WTC11 (cell line): Measurements from ENCODE around the gene JOSD1. TPM values are rescaled to one million over a fixed set of nuclear protein-coding genes. Genes with fewer than 3 reads are reported as not detected.

Experiments used
- ATAC-seq: fragments of 200-7000 bp; cut with Tn5 transposase; 2 replicates; pipeline ENCODE4 v1.10.0; 2021; ENCODE audit warnings: mild to moderate bottlenecking, moderate library complexity
- CTCF ChIA-PET: fragments of 300-600 bp; sonication (Branson Sonifier 250); formaldehyde crosslinking; loops from one replicate; lab custom pipeline; 2021; ENCODE audit warnings: antibody characterized with exemption; lab: Charles Lee
- POLR2A ChIA-PET: fragments of 350-600 bp; sonication (Branson Sonifier 250); formaldehyde crosslinking; loops from one replicate; lab custom pipeline; 2021; ENCODE audit warnings: antibody characterized with exemption; lab: Charles Lee
- DNase-seq: peaks from one replicate; pipeline ENCODE4 v3.0.0; 2021; ENCODE audit warnings: low spot score
- H3K27ac Mint-ChIP-seq: 2 replicates; pipeline ENCODE4 v1.8.0; 2021; ENCODE audit warnings: mixed read lengths
- H3K27me3 Mint-ChIP-seq: 2 replicates; pipeline ENCODE4 v1.8.0; 2021; ENCODE audit warnings: low read depth, mild to moderate bottlenecking, moderate library complexity, mixed read lengths
- H3K36me3 Mint-ChIP-seq: 2 replicates; pipeline ENCODE4 v1.8.0; 2021; ENCODE audit warnings: mixed read lengths
- H3K4me1 Mint-ChIP-seq: 2 replicates; pipeline ENCODE4 v1.8.0; 2022; ENCODE audit warnings: mixed read lengths
- H3K4me3 Mint-ChIP-seq: 2 replicates; pipeline ENCODE4 v1.8.0; 2021; ENCODE audit warnings: mild to moderate bottlenecking, moderate library complexity, mixed read lengths
- H3K9me3 Mint-ChIP-seq: 2 replicates; pipeline ENCODE4 v1.8.0; 2021; ENCODE audit warnings: mixed read lengths
- CREM ChIP-seq: sonication (generic); formaldehyde crosslinking; IDR thresholded peaks from 2 replicates; pipeline ENCODE4 v1.8.1; 2022; ENCODE audit warnings: mild to moderate bottlenecking, missing genetic modification reagents, moderate library complexity
- JAZF1 ChIP-seq: fragments of 250-450 bp; sonication (Bioruptor Pico); IDR thresholded peaks from 2 replicates; pipeline ENCODE4 v1.9.0; 2021; ENCODE audit warnings: moderate library complexity, mild to moderate bottlenecking, inconsistent platforms
- KAT7 ChIP-seq: sonication (generic); formaldehyde crosslinking; IDR thresholded peaks from 2 replicates; pipeline ENCODE4 v1.8.1; 2023; ENCODE audit warnings: missing genetic modification reagents, mild to moderate bottlenecking, borderline replicate concordance
- NFYB ChIP-seq: sonication (generic); formaldehyde crosslinking; conservative IDR thresholded peaks from 2 replicates; pipeline ENCODE4 v1.8.0; 2022; ENCODE audit warnings: low read depth, missing genetic modification reagents
- TP53 ChIP-seq: sonication (generic); formaldehyde crosslinking; IDR thresholded peaks from 2 replicates; pipeline ENCODE4 v1.8.1; 2023; ENCODE audit warnings: mild to moderate bottlenecking, missing genetic modification reagents
- ZNF263 ChIP-seq: sonication (generic); formaldehyde crosslinking; IDR thresholded peaks from 2 replicates; pipeline ENCODE4 v1.8.1; 2022; ENCODE audit warnings: low read depth, mild to moderate bottlenecking, moderate library complexity, missing genetic modification reagents
- ZNF317 ChIP-seq: sonication (generic); formaldehyde crosslinking; IDR thresholded peaks from 2 replicates; pipeline ENCODE4 v1.8.1; 2023; ENCODE audit warnings: low read depth, mild to moderate bottlenecking, moderate library complexity, missing genetic modification reagents, borderline replicate concordance
- ZNF416 ChIP-seq: fragments of 250-450 bp; sonication (Bioruptor Pico); IDR thresholded peaks from 2 replicates; pipeline ENCODE4 v1.9.0; 2021; ENCODE audit warnings: mild to moderate bottlenecking, inconsistent platforms
- ZNF423 ChIP-seq: fragments of 250-450 bp; sonication (Bioruptor Pico); IDR thresholded peaks from 2 replicates; pipeline ENCODE4 v2.1.2; 2022; ENCODE audit warnings: mild to moderate bottlenecking, moderate library complexity
- total RNA-seq: library from RNA; stranded (reverse); gene quantifications from 3 replicates; pipeline ENCODE4 v1.2.3, GENCODE V29; 2021
- TF ChIP-seq, protein P1 (sequence below): sonication (generic); formaldehyde crosslinking; IDR thresholded peaks from 2 replicates; pipeline ENCODE4 v1.8.1; 2023; ENCODE audit warnings: mild to moderate bottlenecking, missing genetic modification reagents, borderline replicate concordance
- TF ChIP-seq, protein P2 (sequence below): fragments of 200-600 bp; IDR thresholded peaks from 2 replicates; pipeline ENCODE4 v1.8.0; 2022; ENCODE audit warnings: antibody characterized with exemption
- TF ChIP-seq, protein P3 (sequence below): sonication (generic); formaldehyde crosslinking; IDR thresholded peaks from 2 replicates; pipeline ENCODE4 v1.8.1; 2023; ENCODE audit warnings: mild to moderate bottlenecking, missing genetic modification reagents
- TF ChIP-seq, protein P4 (sequence below): sonication (generic); formaldehyde crosslinking; IDR thresholded peaks from 2 replicates; pipeline ENCODE4 v1.8.1; 2023; ENCODE audit warnings: mild to moderate bottlenecking, missing genetic modification reagents
- TF ChIP-seq, protein P5 (sequence below): sonication (generic); formaldehyde crosslinking; IDR thresholded peaks from 2 replicates; pipeline ENCODE4 v1.8.1; 2022; ENCODE audit warnings: mild to moderate bottlenecking, moderate library complexity, missing genetic modification reagents
- TF ChIP-seq, protein P6 (sequence below): sonication (generic); formaldehyde crosslinking; conservative IDR thresholded peaks from 2 replicates; pipeline ENCODE4 v1.8.1; 2023; ENCODE audit warnings: mild to moderate bottlenecking, low read depth, missing genetic modification reagents, moderate library complexity
- TF ChIP-seq, protein P7 (sequence below): sonication (generic); formaldehyde crosslinking; IDR thresholded peaks from 2 replicates; pipeline ENCODE4 v1.8.0; 2022; ENCODE audit warnings: mild to moderate bottlenecking, missing genetic modification reagents

Gene JOSD1
- total RNA-seq, 1 experiment from 2014 or later: 24.5 TPM

DNA sequence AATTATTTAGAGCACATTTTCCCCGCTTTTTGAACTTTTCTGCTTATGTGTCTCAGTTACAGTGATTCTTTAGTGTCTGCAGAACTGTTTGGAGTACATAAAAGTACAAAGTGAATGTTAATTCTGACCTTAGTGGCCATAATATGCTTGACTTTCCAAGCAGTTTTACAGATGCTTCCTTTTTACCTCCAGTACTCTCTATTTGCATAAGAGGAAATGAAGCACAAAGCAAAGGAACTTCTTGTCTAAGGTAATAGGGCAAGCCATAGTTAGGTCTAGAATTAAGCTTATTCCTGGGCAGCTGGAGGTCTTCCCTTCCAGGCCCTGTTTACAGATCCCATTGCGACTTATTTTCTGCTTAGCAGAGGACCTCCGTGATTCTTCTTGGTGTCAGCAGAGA is 8.6 kb upstream of the JOSD1 start:
- H3K27me3 Mint-ChIP-seq: no peaks in the 10 kb centered on the region; the same call in 1 of the 2 replicates
- H3K36me3 Mint-ChIP-seq: peaks cover 14% of the 10 kb centered on the region
- H3K4me3 Mint-ChIP-seq: no peak overlapping the region
- H3K9me3 Mint-ChIP-seq: no peaks in the 10 kb centered on the region
- no peak for DNase-seq
- peak overlapping the region; percentile 90 for H3K27ac Mint-ChIP-seq
- no peak for TF ChIP-seq ZNF263
- TF ChIP-seq TP53 (CRISPR knock-in tag): no peak
- TF ChIP-seq KAT7 (CRISPR knock-in tag): no peak
- TF ChIP-seq, protein P1, sequence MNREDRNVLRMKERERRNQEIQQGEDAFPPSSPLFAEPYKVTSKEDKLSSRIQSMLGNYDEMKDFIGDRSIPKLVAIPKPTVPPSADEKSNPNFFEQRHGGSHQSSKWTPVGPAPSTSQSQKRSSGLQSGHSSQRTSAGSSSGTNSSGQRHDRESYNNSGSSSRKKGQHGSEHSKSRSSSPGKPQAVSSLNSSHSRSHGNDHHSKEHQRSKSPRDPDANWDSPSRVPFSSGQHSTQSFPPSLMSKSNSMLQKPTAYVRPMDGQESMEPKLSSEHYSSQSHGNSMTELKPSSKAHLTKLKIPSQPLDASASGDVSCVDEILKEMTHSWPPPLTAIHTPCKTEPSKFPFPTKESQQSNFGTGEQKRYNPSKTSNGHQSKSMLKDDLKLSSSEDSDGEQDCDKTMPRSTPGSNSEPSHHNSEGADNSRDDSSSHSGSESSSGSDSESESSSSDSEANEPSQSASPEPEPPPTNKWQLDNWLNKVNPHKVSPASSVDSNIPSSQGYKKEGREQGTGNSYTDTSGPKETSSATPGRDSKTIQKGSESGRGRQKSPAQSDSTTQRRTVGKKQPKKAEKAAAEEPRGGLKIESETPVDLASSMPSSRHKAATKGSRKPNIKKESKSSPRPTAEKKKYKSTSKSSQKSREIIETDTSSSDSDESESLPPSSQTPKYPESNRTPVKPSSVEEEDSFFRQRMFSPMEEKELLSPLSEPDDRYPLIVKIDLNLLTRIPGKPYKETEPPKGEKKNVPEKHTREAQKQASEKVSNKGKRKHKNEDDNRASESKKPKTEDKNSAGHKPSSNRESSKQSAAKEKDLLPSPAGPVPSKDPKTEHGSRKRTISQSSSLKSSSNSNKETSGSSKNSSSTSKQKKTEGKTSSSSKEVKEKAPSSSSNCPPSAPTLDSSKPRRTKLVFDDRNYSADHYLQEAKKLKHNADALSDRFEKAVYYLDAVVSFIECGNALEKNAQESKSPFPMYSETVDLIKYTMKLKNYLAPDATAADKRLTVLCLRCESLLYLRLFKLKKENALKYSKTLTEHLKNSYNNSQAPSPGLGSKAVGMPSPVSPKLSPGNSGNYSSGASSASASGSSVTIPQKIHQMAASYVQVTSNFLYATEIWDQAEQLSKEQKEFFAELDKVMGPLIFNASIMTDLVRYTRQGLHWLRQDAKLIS: no peak
- TF ChIP-seq ZNF423 (CRISPR knock-in tag): no peak
- TF ChIP-seq ZNF416 (CRISPR knock-in tag): no peak
- TF ChIP-seq NFYB (CRISPR knock-in tag): no peak
- TF ChIP-seq, protein P2, sequence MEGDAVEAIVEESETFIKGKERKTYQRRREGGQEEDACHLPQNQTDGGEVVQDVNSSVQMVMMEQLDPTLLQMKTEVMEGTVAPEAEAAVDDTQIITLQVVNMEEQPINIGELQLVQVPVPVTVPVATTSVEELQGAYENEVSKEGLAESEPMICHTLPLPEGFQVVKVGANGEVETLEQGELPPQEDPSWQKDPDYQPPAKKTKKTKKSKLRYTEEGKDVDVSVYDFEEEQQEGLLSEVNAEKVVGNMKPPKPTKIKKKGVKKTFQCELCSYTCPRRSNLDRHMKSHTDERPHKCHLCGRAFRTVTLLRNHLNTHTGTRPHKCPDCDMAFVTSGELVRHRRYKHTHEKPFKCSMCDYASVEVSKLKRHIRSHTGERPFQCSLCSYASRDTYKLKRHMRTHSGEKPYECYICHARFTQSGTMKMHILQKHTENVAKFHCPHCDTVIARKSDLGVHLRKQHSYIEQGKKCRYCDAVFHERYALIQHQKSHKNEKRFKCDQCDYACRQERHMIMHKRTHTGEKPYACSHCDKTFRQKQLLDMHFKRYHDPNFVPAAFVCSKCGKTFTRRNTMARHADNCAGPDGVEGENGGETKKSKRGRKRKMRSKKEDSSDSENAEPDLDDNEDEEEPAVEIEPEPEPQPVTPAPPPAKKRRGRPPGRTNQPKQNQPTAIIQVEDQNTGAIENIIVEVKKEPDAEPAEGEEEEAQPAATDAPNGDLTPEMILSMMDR: no peak
- peaks cover 67% of the 10 kb centered on the region for H3K4me1 Mint-ChIP-seq
- POLR2A ChIA-PET: interaction anchor here (0.7 kb wide), 1 partner anchor 60 kb away, joined by 3 read pairs; no protein-coding TSS in a partner anchor
- ATAC-seq: no peak
- CTCF ChIA-PET: interaction anchor here (1.8 kb wide), 1 partner anchor 57 kb away, joined by 4 read pairs; no protein-coding TSS in a partner anchor

DNA sequence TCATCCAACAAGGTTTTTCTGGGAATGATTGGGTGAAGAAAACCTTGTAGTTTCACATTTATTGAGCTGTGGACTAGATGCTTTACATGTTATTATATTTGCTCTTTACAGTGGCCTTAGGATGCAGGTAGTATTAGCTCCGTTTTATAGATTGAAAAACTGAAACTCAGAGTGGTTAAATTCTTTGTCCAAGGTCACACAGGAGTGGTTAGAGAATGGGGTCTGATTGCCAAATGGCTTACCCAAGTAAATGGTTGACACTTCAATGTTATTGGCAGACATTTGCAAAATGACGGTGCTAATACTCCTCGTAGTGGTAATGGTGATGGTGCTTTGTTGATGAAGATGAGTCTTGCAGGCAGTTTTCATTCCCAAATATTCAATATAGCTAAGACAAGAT is 7.2 kb upstream of the JOSD1 start:
- Mint-ChIP-seq H3K4me3 (peak overlapping the region; percentile 3), H3K4me1 (peaks cover 65% of the 10 kb centered on the region), H3K9me3 (no peaks in the 10 kb centered on the region), H3K27ac (no peak overlapping the region; the same call in 1 of the 2 replicates), H3K36me3 (peaks cover 14% of the 10 kb centered on the region), H3K27me3 (no peaks in the 10 kb centered on the region; the same call in 1 of the 2 replicates)
- ChIA-PET CTCF (interaction anchor here (1.0 to 1.8 kb wide), 2 partner anchors 17 to 58 kb away, joined by 4 read pairs; no protein-coding TSS in a partner anchor), POLR2A (no interaction called here)
- no peak for DNase-seq
- ATAC-seq: no peak
- TF ChIP-seq, protein P3, sequence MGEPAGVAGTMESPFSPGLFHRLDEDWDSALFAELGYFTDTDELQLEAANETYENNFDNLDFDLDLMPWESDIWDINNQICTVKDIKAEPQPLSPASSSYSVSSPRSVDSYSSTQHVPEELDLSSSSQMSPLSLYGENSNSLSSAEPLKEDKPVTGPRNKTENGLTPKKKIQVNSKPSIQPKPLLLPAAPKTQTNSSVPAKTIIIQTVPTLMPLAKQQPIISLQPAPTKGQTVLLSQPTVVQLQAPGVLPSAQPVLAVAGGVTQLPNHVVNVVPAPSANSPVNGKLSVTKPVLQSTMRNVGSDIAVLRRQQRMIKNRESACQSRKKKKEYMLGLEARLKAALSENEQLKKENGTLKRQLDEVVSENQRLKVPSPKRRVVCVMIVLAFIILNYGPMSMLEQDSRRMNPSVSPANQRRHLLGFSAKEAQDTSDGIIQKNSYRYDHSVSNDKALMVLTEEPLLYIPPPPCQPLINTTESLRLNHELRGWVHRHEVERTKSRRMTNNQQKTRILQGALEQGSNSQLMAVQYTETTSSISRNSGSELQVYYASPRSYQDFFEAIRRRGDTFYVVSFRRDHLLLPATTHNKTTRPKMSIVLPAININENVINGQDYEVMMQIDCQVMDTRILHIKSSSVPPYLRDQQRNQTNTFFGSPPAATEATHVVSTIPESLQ: no peak
- TF ChIP-seq, protein P4, sequence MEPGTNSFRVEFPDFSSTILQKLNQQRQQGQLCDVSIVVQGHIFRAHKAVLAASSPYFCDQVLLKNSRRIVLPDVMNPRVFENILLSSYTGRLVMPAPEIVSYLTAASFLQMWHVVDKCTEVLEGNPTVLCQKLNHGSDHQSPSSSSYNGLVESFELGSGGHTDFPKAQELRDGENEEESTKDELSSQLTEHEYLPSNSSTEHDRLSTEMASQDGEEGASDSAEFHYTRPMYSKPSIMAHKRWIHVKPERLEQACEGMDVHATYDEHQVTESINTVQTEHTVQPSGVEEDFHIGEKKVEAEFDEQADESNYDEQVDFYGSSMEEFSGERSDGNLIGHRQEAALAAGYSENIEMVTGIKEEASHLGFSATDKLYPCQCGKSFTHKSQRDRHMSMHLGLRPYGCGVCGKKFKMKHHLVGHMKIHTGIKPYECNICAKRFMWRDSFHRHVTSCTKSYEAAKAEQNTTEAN (CRISPR knock-in tag): no peak
- no peak for TF ChIP-seq CREM (CRISPR knock-in tag)
- TF ChIP-seq, protein P5, sequence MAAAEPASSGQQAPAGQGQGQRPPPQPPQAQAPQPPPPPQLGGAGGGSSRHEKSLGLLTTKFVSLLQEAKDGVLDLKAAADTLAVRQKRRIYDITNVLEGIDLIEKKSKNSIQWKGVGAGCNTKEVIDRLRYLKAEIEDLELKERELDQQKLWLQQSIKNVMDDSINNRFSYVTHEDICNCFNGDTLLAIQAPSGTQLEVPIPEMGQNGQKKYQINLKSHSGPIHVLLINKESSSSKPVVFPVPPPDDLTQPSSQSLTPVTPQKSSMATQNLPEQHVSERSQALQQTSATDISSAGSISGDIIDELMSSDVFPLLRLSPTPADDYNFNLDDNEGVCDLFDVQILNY (CRISPR knock-in tag): no peak
- TF ChIP-seq ZNF317 (CRISPR knock-in tag): no peak
- TF ChIP-seq JAZF1: no peak
- TF ChIP-seq, protein P6, sequence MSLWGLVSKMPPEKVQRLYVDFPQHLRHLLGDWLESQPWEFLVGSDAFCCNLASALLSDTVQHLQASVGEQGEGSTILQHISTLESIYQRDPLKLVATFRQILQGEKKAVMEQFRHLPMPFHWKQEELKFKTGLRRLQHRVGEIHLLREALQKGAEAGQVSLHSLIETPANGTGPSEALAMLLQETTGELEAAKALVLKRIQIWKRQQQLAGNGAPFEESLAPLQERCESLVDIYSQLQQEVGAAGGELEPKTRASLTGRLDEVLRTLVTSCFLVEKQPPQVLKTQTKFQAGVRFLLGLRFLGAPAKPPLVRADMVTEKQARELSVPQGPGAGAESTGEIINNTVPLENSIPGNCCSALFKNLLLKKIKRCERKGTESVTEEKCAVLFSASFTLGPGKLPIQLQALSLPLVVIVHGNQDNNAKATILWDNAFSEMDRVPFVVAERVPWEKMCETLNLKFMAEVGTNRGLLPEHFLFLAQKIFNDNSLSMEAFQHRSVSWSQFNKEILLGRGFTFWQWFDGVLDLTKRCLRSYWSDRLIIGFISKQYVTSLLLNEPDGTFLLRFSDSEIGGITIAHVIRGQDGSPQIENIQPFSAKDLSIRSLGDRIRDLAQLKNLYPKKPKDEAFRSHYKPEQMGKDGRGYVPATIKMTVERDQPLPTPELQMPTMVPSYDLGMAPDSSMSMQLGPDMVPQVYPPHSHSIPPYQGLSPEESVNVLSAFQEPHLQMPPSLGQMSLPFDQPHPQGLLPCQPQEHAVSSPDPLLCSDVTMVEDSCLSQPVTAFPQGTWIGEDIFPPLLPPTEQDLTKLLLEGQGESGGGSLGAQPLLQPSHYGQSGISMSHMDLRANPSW (CRISPR knock-in tag): no peak
- TF ChIP-seq, protein P7, sequence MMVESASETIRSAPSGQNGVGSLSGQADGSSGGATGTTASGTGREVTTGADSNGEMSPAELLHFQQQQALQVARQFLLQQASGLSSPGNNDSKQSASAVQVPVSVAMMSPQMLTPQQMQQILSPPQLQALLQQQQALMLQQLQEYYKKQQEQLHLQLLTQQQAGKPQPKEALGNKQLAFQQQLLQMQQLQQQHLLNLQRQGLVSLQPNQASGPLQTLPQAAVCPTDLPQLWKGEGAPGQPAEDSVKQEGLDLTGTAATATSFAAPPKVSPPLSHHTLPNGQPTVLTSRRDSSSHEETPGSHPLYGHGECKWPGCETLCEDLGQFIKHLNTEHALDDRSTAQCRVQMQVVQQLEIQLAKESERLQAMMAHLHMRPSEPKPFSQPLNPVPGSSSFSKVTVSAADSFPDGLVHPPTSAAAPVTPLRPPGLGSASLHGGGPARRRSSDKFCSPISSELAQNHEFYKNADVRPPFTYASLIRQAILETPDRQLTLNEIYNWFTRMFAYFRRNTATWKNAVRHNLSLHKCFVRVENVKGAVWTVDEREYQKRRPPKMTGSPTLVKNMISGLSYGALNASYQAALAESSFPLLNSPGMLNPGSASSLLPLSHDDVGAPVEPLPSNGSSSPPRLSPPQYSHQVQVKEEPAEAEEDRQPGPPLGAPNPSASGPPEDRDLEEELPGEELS (CRISPR knock-in tag): no peak
